GM13977 (cell line): Measurements from ENCODE around the gene IFT81.

Experiments used
- DNase-seq: peaks from one replicate; pipeline ENCODE4 v3.0.0; 2012; ENCODE audit warnings: low spot score
- CTCF ChIP-seq: IDR thresholded peaks from 2 replicates; pipeline ENCODE4 v1.5.1; 2012; ENCODE audit warnings: mild to moderate bottlenecking, control low read depth; ENCODE audit not compliant: insufficient read depth; ENCODE audit errors: extremely low read depth, missing control alignments
- in situ Hi-C: fragments of 300-500 bp; cut with MboI; formaldehyde crosslinking; loops from one replicate; pipeline ENCODE4 v1.12.0; 2022; ENCODE audit warnings: low sequenced_read_pairs, low pct_unique_long_range_greater_than_20kb, mixed read lengths, inconsistent platforms; ENCODE audit not compliant: unreplicated experiment

The IFT81 gene

GRCh38 chr12:110243227-110243626 lies 119.1 kb downstream of the IFT81 start:
- in situ Hi-C loops = no loop called here
- no peak for TF ChIP-seq CTCF
- no peak for DNase-seq

- TF ChIP-seq CTCF = no peak
- in situ Hi-C loops = no loop called here
- no peak for DNase-seq
Measured at GRCh38 chr12:110244372-110244771, 120.2 kb downstream of the IFT81 start.

- no peak for DNase-seq
- no peak for TF ChIP-seq CTCF
- in situ Hi-C loops = no loop called here
Measured at GRCh38 chr12:110244829-110245228, 120.7 kb downstream of the IFT81 start.

- peak; percentile 56 for DNase-seq
- peak; percentile 79 for TF ChIP-seq CTCF
- in situ Hi-C loops = no loop called here
Measured at GRCh38 chr12:110245369-110245772, 121.2 kb downstream of the IFT81 start.

GRCh38 chr12:110246636-110247339 lies 122.6 kb downstream of the IFT81 start:
- no peak for DNase-seq
- in situ Hi-C loops = no loop called here
- TF ChIP-seq CTCF = no peak

- in situ Hi-C loops = no loop called here
- no peak for DNase-seq
- no peak for TF ChIP-seq CTCF
Measured at GRCh38 chr12:110247340-110248095, 123.4 kb downstream of the IFT81 start.
